Neural progenitor cell (in vitro differentiated cells): ENCODE measurements around the gene PROSER3. TPM values are rescaled to one million over a fixed set of nuclear protein-coding genes. Genes with fewer than 3 reads are reported as not detected.
A peak's percentile ranks its signal among the peaks of the same experiment; 100 is the strongest.
"Not testable (repeated sequence)": the region's sequence is repeated elsewhere in the genome, so short reads cannot be mapped to it uniquely, and the experiment has no call there.

Experiments
- DNase-seq: peaks from one replicate; pipeline ENCODE4 v3.0.0-alpha.2; 2016; ENCODE audit warnings: low spot score
- H2AFZ ChIP-seq: fragments of 200-600 bp; sonication (generic); replicated peaks from 2 replicates; pipeline ENCODE4 v1.6.1; 2016; ENCODE audit warnings: antibody characterized with exemption
- H3F3A ChIP-seq: fragments of 200-600 bp; sonication (generic); 2 replicates; pipeline ENCODE4 v1.6.1; 2016; ENCODE audit warnings: antibody characterized with exemption, low read depth
- H3K27ac ChIP-seq: fragments of 200-600 bp; sonication (generic); 2 replicates; pipeline ENCODE4 v1.5.1; 2016; ENCODE audit warnings: mild to moderate bottlenecking
- H3K27me3 ChIP-seq: fragments of 200-600 bp; sonication (generic); 2 replicates; pipeline ENCODE4 v1.6.1; 2016; ENCODE audit warnings: mild to moderate bottlenecking, moderate library complexity
- H3K36me3 ChIP-seq: fragments of 200-600 bp; sonication (generic); 2 replicates; pipeline ENCODE4 v1.5.1; 2016
- H3K4me1 ChIP-seq: fragments of 200-600 bp; sonication (generic); 2 replicates; pipeline ENCODE4 v1.6.1; 2016; ENCODE audit warnings: mixed run types
- H3K4me2 ChIP-seq: fragments of 200-600 bp; sonication (generic); 2 replicates; pipeline ENCODE4 v1.6.1; 2016
- H3K4me3 ChIP-seq: fragments of 200-600 bp; sonication (generic); 2 replicates; pipeline ENCODE4 v1.5.1; 2016
- H3K79me2 ChIP-seq: fragments of 200-600 bp; sonication (generic); 2 replicates; pipeline ENCODE4 v1.6.1; 2016; ENCODE audit warnings: low read depth
- H3K9ac ChIP-seq: fragments of 200-600 bp; sonication (generic); 2 replicates; pipeline ENCODE4 v1.6.1; 2016
- H3K9me3 ChIP-seq: fragments of 200-600 bp; sonication (generic); 2 replicates; pipeline ENCODE4 v1.5.1; 2016; ENCODE audit warnings: low read depth
- H4K20me1 ChIP-seq: fragments of 200-600 bp; sonication (generic); 2 replicates; pipeline ENCODE4 v1.6.1; 2016; ENCODE audit warnings: low read depth
- H3K27ac Mint-ChIP-seq: 3 replicates; pipeline ENCODE4 v1.8.0; 2021; ENCODE audit warnings: mixed read lengths
- H3K27me3 Mint-ChIP-seq: 2 replicates; pipeline ENCODE4 v1.8.0; 2022; ENCODE audit warnings: low read depth, mild to moderate bottlenecking, inconsistent platforms, moderate library complexity, mixed read lengths; ENCODE audit not compliant: insufficient read depth
- H3K36me3 Mint-ChIP-seq: 3 replicates; pipeline ENCODE4 v1.8.0; 2021; ENCODE audit warnings: mixed read lengths
- H3K4me1 Mint-ChIP-seq: 3 replicates; pipeline ENCODE4 v1.8.0; 2021; ENCODE audit warnings: mixed read lengths
- H3K4me3 Mint-ChIP-seq: 3 replicates; pipeline ENCODE4 v1.8.0; 2021; ENCODE audit warnings: mild to moderate bottlenecking, moderate library complexity, mixed read lengths
- H3K9me3 Mint-ChIP-seq: 3 replicates; pipeline ENCODE4 v1.8.0; 2020; ENCODE audit warnings: mixed read lengths
- EZH2 ChIP-seq: fragments of 200-600 bp; sonication (generic); IDR thresholded peaks from 2 replicates; pipeline ENCODE4 v1.6.1; 2017; ENCODE audit warnings: antibody characterized with exemption, mild to moderate bottlenecking, moderate library complexity
- EZH2phosphoT487 ChIP-seq: fragments of 200-600 bp; sonication (generic); IDR thresholded peaks from 2 replicates; pipeline ENCODE4 v1.6.1; 2017; ENCODE audit warnings: antibody characterized with exemption
- total RNA-seq: library from RNA; depleted of rRNA; stranded (reverse); fragments of >200 nt; gene quantifications from 2 replicates; pipeline ENCODE4 v1.2.3, GENCODE V29; 2015; ENCODE audit warnings: low replicate concordance
- TF ChIP-seq, protein P1 (sequence below): fragments of 200-600 bp; sonication (generic); IDR thresholded peaks from 2 replicates; pipeline ENCODE4 v1.5.1; 2017; ENCODE audit warnings: antibody characterized with exemption, mild to moderate bottlenecking

PROSER3 gene
- total RNA-seq, 1 donor from 2014 or later: 7.1 TPM

DNA sequence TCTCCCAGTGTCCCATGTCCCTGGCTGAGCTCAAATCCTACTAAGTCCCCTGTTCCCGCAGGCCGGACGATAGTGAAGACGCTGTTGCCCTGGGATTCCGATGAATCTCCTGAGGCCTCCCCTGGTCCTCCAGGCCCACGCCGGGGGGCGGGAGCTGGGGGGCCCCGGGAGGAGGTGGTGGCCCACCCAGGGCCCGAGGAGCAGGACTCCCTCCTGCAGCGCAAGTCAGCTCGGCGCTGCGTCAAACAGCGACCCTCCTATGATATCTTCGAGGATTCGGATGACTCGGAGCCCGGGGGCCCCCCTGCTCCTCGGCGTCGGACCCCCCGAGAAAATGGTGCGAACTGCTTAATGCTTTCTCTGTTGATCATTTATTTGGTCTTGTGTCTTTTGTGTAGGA lies 34.3 kb upstream of the PROSER3 start:
- peaks cover 12% of the 10 kb centered on the region for H3K27me3 Mint-ChIP-seq
- Histone ChIP-seq H2AFZ (no peak overlapping the region), H3K27ac (no peak overlapping the region), H3K4me2 (no peak overlapping the region), H3K27me3 (no peaks in the 10 kb centered on the region), H3K4me3 (no peak overlapping the region), H3K4me1 (peaks cover 5% of the 10 kb centered on the region), H3K9ac (no peak overlapping the region), H3K36me3 (no peaks in the 10 kb centered on the region), H3K79me2 (peaks cover 16% of the 10 kb centered on the region), H4K20me1 (peaks cover 20% of the 10 kb centered on the region), H3K9me3 (no peaks in the 10 kb centered on the region), H3F3A (no peaks in the 10 kb centered on the region)
- DNase-seq: no peak
- TF ChIP-seq EZH2phosphoT487: no peak
- TF ChIP-seq, protein P1, sequence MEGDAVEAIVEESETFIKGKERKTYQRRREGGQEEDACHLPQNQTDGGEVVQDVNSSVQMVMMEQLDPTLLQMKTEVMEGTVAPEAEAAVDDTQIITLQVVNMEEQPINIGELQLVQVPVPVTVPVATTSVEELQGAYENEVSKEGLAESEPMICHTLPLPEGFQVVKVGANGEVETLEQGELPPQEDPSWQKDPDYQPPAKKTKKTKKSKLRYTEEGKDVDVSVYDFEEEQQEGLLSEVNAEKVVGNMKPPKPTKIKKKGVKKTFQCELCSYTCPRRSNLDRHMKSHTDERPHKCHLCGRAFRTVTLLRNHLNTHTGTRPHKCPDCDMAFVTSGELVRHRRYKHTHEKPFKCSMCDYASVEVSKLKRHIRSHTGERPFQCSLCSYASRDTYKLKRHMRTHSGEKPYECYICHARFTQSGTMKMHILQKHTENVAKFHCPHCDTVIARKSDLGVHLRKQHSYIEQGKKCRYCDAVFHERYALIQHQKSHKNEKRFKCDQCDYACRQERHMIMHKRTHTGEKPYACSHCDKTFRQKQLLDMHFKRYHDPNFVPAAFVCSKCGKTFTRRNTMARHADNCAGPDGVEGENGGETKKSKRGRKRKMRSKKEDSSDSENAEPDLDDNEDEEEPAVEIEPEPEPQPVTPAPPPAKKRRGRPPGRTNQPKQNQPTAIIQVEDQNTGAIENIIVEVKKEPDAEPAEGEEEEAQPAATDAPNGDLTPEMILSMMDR: no peak
- no peak for TF ChIP-seq EZH2
- H3K27ac Mint-ChIP-seq: no peak overlapping the region
- no peak overlapping the region for H3K4me3 Mint-ChIP-seq
- peaks cover 36% of the 10 kb centered on the region for H3K36me3 Mint-ChIP-seq
- no peaks in the 10 kb centered on the region for H3K9me3 Mint-ChIP-seq
- H3K4me1 Mint-ChIP-seq: peaks cover 9% of the 10 kb centered on the region

DNA sequence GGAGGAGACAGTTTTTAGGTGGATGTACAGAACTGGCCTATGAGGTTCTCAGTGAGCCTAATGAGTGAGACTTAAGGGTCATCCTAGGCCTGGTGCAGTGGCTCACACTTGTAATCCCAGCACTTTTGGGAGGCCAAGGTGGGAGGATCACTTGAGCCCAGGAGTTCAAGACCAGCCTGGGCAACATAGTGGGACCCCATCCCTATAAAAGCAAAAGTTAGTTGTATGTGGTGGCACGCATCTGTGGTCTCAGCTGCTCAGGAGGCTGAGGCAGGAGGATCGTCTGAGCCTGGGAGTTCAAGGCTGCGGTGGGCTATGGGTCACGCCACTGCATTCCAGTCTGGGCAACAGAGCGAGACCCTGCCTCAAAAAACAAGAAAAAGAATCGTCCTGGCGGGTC lies 33.8 kb upstream of the PROSER3 start:
- not testable (repeated sequence) for DNase-seq, H3K9ac ChIP-seq, H2AFZ ChIP-seq, H3K27ac Mint-ChIP-seq, H3K4me1 ChIP-seq, H3K9me3 Mint-ChIP-seq, H3K4me2 ChIP-seq, H3K9me3 ChIP-seq, H3K27me3 ChIP-seq, H3K36me3 ChIP-seq, H3K4me3 Mint-ChIP-seq, H3F3A ChIP-seq, H3K4me1 Mint-ChIP-seq, H3K4me3 ChIP-seq, H3K27ac ChIP-seq
- peaks cover 12% of the 10 kb centered on the region for H3K79me2 ChIP-seq
- peaks cover 12% of the 10 kb centered on the region for H3K27me3 Mint-ChIP-seq
- H3K36me3 Mint-ChIP-seq: peaks cover 40% of the 10 kb centered on the region
- H4K20me1 ChIP-seq: peaks cover 16% of the 10 kb centered on the region

DNA sequence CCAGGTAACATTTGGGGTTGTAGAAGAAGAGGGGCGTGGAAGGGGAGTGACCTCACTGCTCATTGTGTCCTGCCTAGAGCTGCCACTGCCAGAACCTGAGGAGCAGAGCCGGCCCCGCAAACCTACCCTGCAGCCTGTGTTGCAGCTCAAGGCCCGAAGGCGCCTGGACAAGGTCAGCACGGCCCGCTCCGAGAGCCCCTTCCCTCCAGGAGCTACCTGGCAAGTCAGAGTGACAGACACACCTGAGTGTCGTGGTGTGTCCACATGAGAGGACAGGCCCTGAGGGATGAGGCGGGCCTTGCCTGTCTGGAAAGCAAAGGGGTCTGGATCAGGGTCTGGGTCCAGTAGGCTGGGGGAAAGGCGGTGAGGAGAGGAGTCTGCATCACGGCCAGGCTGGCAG lies 33.4 kb upstream of the PROSER3 start:
- H3K36me3 Mint-ChIP-seq: peaks cover 44% of the 10 kb centered on the region
- H4K20me1 ChIP-seq: peaks cover 12% of the 10 kb centered on the region
- no peak overlapping the region for H3K4me3 Mint-ChIP-seq
- H3K9ac ChIP-seq: no peak overlapping the region
- no peaks in the 10 kb centered on the region for H3K4me1 ChIP-seq
- no peak overlapping the region for H3K27ac ChIP-seq
- no peak overlapping the region for H3K4me2 ChIP-seq
- no peak for DNase-seq
- peaks cover 7% of the 10 kb centered on the region for H3K79me2 ChIP-seq
- peaks cover 1% of the 10 kb centered on the region for H3K4me1 Mint-ChIP-seq
- no peaks in the 10 kb centered on the region for H3F3A ChIP-seq
- H3K36me3 ChIP-seq: no peaks in the 10 kb centered on the region
- TF ChIP-seq EZH2phosphoT487 (no peak), EZH2 (no peak)
- TF ChIP-seq, protein P1: no peak
- H2AFZ ChIP-seq: no peak overlapping the region
- H3K27ac Mint-ChIP-seq: no peak overlapping the region
- no peaks in the 10 kb centered on the region for H3K9me3 ChIP-seq
- H3K4me3 ChIP-seq: no peak overlapping the region
- H3K9me3 Mint-ChIP-seq: no peaks in the 10 kb centered on the region
- H3K27me3 ChIP-seq: no peaks in the 10 kb centered on the region
- H3K27me3 Mint-ChIP-seq: peaks cover 12% of the 10 kb centered on the region

DNA sequence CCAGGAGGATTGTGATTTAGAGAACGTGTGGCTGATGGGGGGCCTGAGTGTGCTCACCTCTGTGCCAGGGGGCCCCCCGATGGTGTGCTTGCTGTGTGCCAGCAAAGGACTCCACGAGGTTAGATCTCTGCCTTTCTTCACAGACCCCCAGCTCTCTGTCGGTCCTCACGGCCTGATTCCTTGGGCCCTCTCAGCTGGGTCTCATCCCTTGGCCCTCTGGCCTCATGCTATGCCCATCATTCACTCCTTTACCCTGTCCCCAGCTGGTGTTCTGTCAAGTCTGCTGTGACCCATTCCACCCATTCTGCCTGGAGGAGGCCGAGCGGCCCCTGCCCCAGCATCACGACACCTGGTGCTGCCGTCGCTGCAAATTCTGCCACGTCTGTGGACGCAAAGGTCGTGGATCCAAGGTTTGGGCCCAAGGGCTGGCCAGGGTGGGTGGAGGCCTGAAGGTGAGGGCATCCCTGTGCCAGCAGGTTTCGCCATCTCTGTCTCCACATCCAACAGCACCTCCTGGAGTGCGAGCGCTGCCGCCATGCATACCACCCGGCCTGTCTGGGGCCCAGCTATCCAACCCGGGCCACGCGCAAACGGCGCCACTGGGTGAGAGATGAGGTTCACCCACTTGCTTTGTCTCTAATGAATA lies 32.6 kb upstream of the PROSER3 start:
- H3K36me3 Mint-ChIP-seq: peaks cover 48% of the 10 kb centered on the region
- no peaks in the 10 kb centered on the region for H3K9me3 Mint-ChIP-seq
- peaks cover 12% of the 10 kb centered on the region for H3K27me3 Mint-ChIP-seq
- DNase-seq: no peak
- no peaks in the 10 kb centered on the region for H3K79me2 ChIP-seq
- H3K27me3 ChIP-seq: no peaks in the 10 kb centered on the region
- H3K36me3 ChIP-seq: no peaks in the 10 kb centered on the region
- H3K4me1 Mint-ChIP-seq: no peaks in the 10 kb centered on the region
- no peak overlapping the region for H3K27ac Mint-ChIP-seq
- H2AFZ ChIP-seq: no peak overlapping the region
- H3K4me3 Mint-ChIP-seq: peak overlapping the region; percentile 8
- H3K27ac ChIP-seq: no peak overlapping the region
- no peak overlapping the region for H3K9ac ChIP-seq
- peaks cover 4% of the 10 kb centered on the region for H4K20me1 ChIP-seq
- H3K4me3 ChIP-seq: no peak overlapping the region
- TF ChIP-seq, protein P1: no peak
- no peak for TF ChIP-seq EZH2phosphoT487
- TF ChIP-seq EZH2: no peak
- H3F3A ChIP-seq: no peaks in the 10 kb centered on the region
- H3K4me1 ChIP-seq: no peaks in the 10 kb centered on the region
- no peaks in the 10 kb centered on the region for H3K9me3 ChIP-seq
- H3K4me2 ChIP-seq: no peak overlapping the region
